ENCODE data around the gene SLC8A3.

- TF ChIP-seq POLR2A (IDR thresholded peaks at IDR 0.05) (no peak), CTCF (IDR thresholded peaks at IDR 0.05) (no peak)
Observed at GRCh38 chr14:70186900-70187451, 1.8 kb downstream of the SLC8A3 start.
